Activated CD4-positive, alpha-beta T cell treated with anti-CD3 and anti-CD28 coated beads, Interleukin-2, Interleukin-4, amounts not matched to agents 100 ng/mL and 50 ng/mL, durations not matched to agents 16 hours and 8 hours (primary cell): Measurements from ENCODE around the gene CACYBP.

Experiments used
- DNase-seq: peaks from one replicate; pipeline ENCODE4 v3.0.0-alpha.2; 2020; ENCODE audit warnings: low spot score

The CACYBP gene

GRCh38 chr1:174974711-174975119, 25.0 kb upstream of the CACYBP start:
- DNase-seq, result no peak

- DNase-seq, result no peak
Observed at GRCh38 chr1:174975764-174976163, 24.0 kb upstream of the CACYBP start.

- DNase-seq, result peak; percentile 42
Observed at GRCh38 chr1:174976436-174977108, 23.2 kb upstream of the CACYBP start.

- peak; percentile 46 for DNase-seq
Observed at GRCh38 chr1:174982971-174983689, 16.6 kb upstream of the CACYBP start.

GRCh38 chr1:174984952-174985351, 14.8 kb upstream of the CACYBP start:
- no peak for DNase-seq

GRCh38 chr1:174988539-174988938, 11.2 kb upstream of the CACYBP start:
- DNase-seq, result no peak

- DNase-seq, result no peak
Observed at GRCh38 chr1:174988986-174989385, 10.8 kb upstream of the CACYBP start.

GRCh38 chr1:174989536-174990220, 10.1 kb upstream of the CACYBP start:
- no peak for DNase-seq

GRCh38 chr1:174990382-174990999, 9.3 kb upstream of the CACYBP start:
- no peak for DNase-seq

- no peak for DNase-seq
Observed at GRCh38 chr1:174991473-174991872, 8.3 kb upstream of the CACYBP start.

GRCh38 chr1:174995121-174995520, 4.6 kb upstream of the CACYBP start:
- DNase-seq, result no peak

- DNase-seq, result no peak
Observed at GRCh38 chr1:174995916-174996315, 3.8 kb upstream of the CACYBP start.

GRCh38 chr1:174996476-174996875, 3.3 kb upstream of the CACYBP start:
- no peak for DNase-seq

GRCh38 chr1:174997041-174997440, 2.7 kb upstream of the CACYBP start:
- DNase-seq, result no peak

- DNase-seq, result peak; percentile 64
Observed at GRCh38 chr1:174998569-174999215, 1.1 kb upstream of the CACYBP start.

- DNase-seq, result peak; percentile 98
Observed at GRCh38 chr1:174999216-174999935, 371 bp upstream of the CACYBP start.

- DNase-seq, result peak; percentile 45
Observed at GRCh38 chr1:175000697-175001187, 995 bp downstream of the CACYBP start.

- DNase-seq, result no peak
Observed at GRCh38 chr1:175002910-175003517, 3.3 kb downstream of the CACYBP start.

GRCh38 chr1:175003521-175003920, 3.8 kb downstream of the CACYBP start:
- no peak for DNase-seq

- no peak for DNase-seq
Observed at GRCh38 chr1:175005085-175005783, 5.5 kb downstream of the CACYBP start.
